Measurements from ENCODE around the gene CCNL1.

CCNL1 gene

GRCh38 chr3:157157836-157158235 is 2.1 kb downstream of the CCNL1 start:
- in situ Hi-C loops (cut with HindIII; ENCODE audit: low pct_ligation_motif_present, low sequenced_read_pairs) = no loop called here
- no peaks in the 10 kb centered on the region for H3K27me3 ChIP-seq (replicated peaks)
- peak overlapping the region; percentile 91 for H3K4me3 ChIP-seq (ENCODE audit: low read depth, low read length)
- H3K36me3 ChIP-seq (replicated peaks) = peaks cover 53% of the 10 kb centered on the region
- DNase-seq = no peak
- no peak for TF ChIP-seq CTCF (IDR thresholded peaks at IDR 0.05; ENCODE audit: low read depth, low read length, missing control alignments)
- H3K27ac ChIP-seq = no peak overlapping the region

GRCh38 chr3:157156837-157157635 is 2.9 kb downstream of the CCNL1 start:
- Histone ChIP-seq H3K36me3 (replicated peaks) (peaks cover 61% of the 10 kb centered on the region), H3K27me3 (replicated peaks) (no peaks in the 10 kb centered on the region), H3K27ac (no peak overlapping the region), H3K4me3 (ENCODE audit: low read depth, low read length) (peak overlapping the region; percentile 91)
- TF ChIP-seq CTCF (IDR thresholded peaks at IDR 0.05; ENCODE audit: low read depth, low read length, missing control alignments) = no peak
- in situ Hi-C loops (cut with HindIII; ENCODE audit: low pct_ligation_motif_present, low sequenced_read_pairs) = no loop called here
- DNase-seq = no peak

GRCh38 chr3:157155591-157155990 is 4.4 kb downstream of the CCNL1 start:
- in situ Hi-C loops (cut with HindIII; ENCODE audit: low pct_ligation_motif_present, low sequenced_read_pairs) = no loop called here
- no peak for TF ChIP-seq CTCF (IDR thresholded peaks at IDR 0.05; ENCODE audit: low read depth, low read length, missing control alignments)
- H3K27ac ChIP-seq = no peak overlapping the region
- DNase-seq = no peak
- no peaks in the 10 kb centered on the region for H3K27me3 ChIP-seq (replicated peaks)
- peaks cover 76% of the 10 kb centered on the region for H3K36me3 ChIP-seq (replicated peaks)
- H3K4me3 ChIP-seq (ENCODE audit: low read depth, low read length) = no peak overlapping the region

- Histone ChIP-seq H3K27me3 (replicated peaks) (no peaks in the 10 kb centered on the region), H3K4me3 (ENCODE audit: low read depth, low read length) (peak overlapping the region; percentile 26), H3K27ac (no peak overlapping the region), H3K36me3 (replicated peaks) (peaks cover 83% of the 10 kb centered on the region)
- in situ Hi-C loops (cut with HindIII; ENCODE audit: low pct_ligation_motif_present, low sequenced_read_pairs) = no loop called here
- DNase-seq = no peak
- TF ChIP-seq CTCF (IDR thresholded peaks at IDR 0.05; ENCODE audit: low read depth, low read length, missing control alignments) = no peak
Observed at GRCh38 chr3:157154563-157155330, 5.2 kb downstream of the CCNL1 start.

GRCh38 chr3:157152930-157153329 is 7.0 kb downstream of the CCNL1 start:
- TF ChIP-seq CTCF (IDR thresholded peaks at IDR 0.05; ENCODE audit: low read depth, low read length, missing control alignments) = no peak
- H3K4me3 ChIP-seq (ENCODE audit: low read depth, low read length) = no peak overlapping the region
- DNase-seq = no peak
- in situ Hi-C loops (cut with HindIII; ENCODE audit: low pct_ligation_motif_present, low sequenced_read_pairs) = no loop called here
- no peak overlapping the region for H3K27ac ChIP-seq
- H3K27me3 ChIP-seq (replicated peaks) = no peaks in the 10 kb centered on the region
- peaks cover 93% of the 10 kb centered on the region for H3K36me3 ChIP-seq (replicated peaks)
